Measurements from ENCODE around the gene FSTL4. TPM values are rescaled to one million over a fixed set of nuclear protein-coding genes. Genes with fewer than 3 reads are reported as not detected.

FSTL4 gene
- total RNA-seq, 1 experiment from 2014 or later = not detected

DNA sequence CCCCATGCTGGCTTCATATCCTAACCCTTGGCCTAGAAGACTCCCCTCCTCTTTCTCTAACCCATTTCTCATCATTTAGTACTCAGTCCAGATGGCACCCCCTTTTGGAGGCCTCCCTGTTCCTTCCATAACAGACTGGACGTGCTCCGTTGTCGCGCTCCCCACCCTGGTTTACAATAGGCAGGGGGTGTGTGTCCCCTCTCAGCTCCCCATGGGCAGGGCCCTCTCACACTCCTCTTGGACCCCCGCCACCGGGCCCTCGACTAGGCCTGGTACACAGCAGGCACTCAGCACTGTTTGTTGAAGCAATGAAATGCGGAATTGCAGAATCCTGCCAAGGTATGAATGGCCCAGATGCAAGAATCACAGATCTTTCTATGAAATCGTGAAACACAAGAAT is 227.4 kb downstream of the FSTL4 start:
- no peaks in the 10 kb centered on the region for H4K20me1 ChIP-seq (ENCODE audit: insufficient read depth)
- no peaks in the 10 kb centered on the region for H3K9me3 ChIP-seq (ENCODE audit: insufficient read depth, low read depth)
- H3K4me3 ChIP-seq = no peak overlapping the region
- H3K79me2 ChIP-seq (ENCODE audit: low read depth) = no peaks in the 10 kb centered on the region
- DNase-seq = no peak
- no TSS peak for BruUV-seq (replicated peaks)
- TF ChIP-seq, protein P1, sequence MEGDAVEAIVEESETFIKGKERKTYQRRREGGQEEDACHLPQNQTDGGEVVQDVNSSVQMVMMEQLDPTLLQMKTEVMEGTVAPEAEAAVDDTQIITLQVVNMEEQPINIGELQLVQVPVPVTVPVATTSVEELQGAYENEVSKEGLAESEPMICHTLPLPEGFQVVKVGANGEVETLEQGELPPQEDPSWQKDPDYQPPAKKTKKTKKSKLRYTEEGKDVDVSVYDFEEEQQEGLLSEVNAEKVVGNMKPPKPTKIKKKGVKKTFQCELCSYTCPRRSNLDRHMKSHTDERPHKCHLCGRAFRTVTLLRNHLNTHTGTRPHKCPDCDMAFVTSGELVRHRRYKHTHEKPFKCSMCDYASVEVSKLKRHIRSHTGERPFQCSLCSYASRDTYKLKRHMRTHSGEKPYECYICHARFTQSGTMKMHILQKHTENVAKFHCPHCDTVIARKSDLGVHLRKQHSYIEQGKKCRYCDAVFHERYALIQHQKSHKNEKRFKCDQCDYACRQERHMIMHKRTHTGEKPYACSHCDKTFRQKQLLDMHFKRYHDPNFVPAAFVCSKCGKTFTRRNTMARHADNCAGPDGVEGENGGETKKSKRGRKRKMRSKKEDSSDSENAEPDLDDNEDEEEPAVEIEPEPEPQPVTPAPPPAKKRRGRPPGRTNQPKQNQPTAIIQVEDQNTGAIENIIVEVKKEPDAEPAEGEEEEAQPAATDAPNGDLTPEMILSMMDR (conservative IDR thresholded peaks at IDR 0.05) = no peak
- no peak for TF ChIP-seq EZH2 (IDR thresholded peaks at IDR 0.05; ENCODE audit: low read depth)
- no peaks in the 10 kb centered on the region for H3K9me2 ChIP-seq (ENCODE audit: insufficient read depth)
- H3K27ac ChIP-seq = no peak overlapping the region
- H3F3A ChIP-seq (ENCODE audit: insufficient read depth, low read depth) = no peaks in the 10 kb centered on the region
- no peak overlapping the region for H2AFZ ChIP-seq
- H3K4me1 ChIP-seq (replicated peaks; ENCODE audit: insufficient read depth) = no peaks in the 10 kb centered on the region
- intact Hi-C loops (cut with micrococcal nuclease; ENCODE audit: unreplicated experiment) = no loop called here
- no peaks in the 10 kb centered on the region for H3K36me3 ChIP-seq (ENCODE audit: low read depth)
- CTCF ChIA-PET = no interaction called here
- H3K27me3 ChIP-seq (ENCODE audit: insufficient read depth, low read depth) = no peaks in the 10 kb centered on the region
- H3K4me2 ChIP-seq = no peak overlapping the region
- POLR2A ChIA-PET (ENCODE audit: unreplicated experiment) = no interaction called here

DNA sequence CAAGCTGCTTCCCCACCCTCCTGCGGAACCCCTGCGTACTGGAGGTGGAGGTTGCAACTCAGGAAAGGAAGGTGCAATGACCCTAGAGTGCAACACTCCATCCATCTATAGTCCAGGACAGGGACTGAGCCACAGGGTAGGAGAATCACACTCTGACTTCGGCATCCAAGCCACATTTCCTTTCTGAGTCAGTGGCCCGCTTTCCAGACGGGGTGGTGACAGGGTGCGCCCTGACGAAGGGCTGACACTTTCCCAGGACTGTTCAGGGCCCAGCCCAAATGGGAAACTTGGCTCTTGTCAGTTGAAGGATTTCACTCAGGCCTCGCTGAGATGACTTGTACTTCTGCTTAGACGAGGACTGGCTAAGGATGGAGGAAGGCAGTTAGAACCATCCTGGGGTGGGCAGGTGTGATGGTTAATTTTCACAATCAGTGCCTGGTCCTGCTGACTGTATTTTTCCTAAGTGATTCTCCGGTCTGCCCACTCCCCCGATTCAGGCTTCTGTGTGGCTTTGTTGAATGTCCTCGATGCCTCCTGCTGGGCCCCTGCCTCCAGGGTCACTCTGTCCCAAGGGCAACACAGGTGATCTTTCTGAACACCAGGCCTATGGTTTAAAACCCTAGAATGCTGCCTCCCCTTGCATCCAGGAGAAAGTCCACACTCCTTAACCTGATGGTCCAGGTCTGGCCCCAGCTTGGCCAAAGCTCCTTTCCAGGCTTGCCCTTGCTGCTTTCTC is 228.1 kb downstream of the FSTL4 start:
- POLR2A ChIA-PET (ENCODE audit: unreplicated experiment) = no interaction called here

DNA sequence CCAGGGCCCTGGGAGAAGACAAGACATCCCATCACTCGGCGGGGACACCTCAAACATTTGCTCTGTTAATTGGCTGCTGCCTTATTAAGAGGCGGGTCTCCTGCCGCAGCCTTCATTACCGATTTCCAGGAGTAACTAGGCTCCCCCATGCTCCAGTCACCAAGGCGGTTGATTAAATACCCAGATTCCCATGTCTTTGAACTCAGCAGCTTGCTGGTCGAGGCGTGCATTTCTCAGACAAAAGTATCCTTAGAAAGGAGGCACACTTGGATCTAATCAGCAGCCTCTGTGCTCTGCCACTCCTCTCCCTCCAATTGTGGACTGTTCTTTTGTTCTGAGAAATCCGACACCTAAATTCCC is 228.8 kb downstream of the FSTL4 start:
- H3K9me3 ChIP-seq (ENCODE audit: insufficient read depth, low read depth) = no peaks in the 10 kb centered on the region
- CTCF ChIA-PET = no interaction called here
- no peaks in the 10 kb centered on the region for H3K27me3 ChIP-seq (ENCODE audit: insufficient read depth, low read depth)
- H3K9me2 ChIP-seq (ENCODE audit: insufficient read depth) = no peaks in the 10 kb centered on the region
- no peak for DNase-seq
- no peak overlapping the region for H3K4me2 ChIP-seq
- no peak overlapping the region for H2AFZ ChIP-seq
- no peaks in the 10 kb centered on the region for H3K36me3 ChIP-seq (ENCODE audit: low read depth)
- H3K4me3 ChIP-seq = no peak overlapping the region
- H3F3A ChIP-seq (ENCODE audit: insufficient read depth, low read depth) = no peaks in the 10 kb centered on the region
- no peaks in the 10 kb centered on the region for H4K20me1 ChIP-seq (ENCODE audit: insufficient read depth)
- intact Hi-C loops (cut with micrococcal nuclease; ENCODE audit: unreplicated experiment) = no loop called here
- TF ChIP-seq EZH2 (IDR thresholded peaks at IDR 0.05; ENCODE audit: low read depth) = no peak
- TF ChIP-seq, protein P1 (conservative IDR thresholded peaks at IDR 0.05) = no peak
- H3K79me2 ChIP-seq (ENCODE audit: low read depth) = no peaks in the 10 kb centered on the region
- POLR2A ChIA-PET (ENCODE audit: unreplicated experiment) = no interaction called here
- no TSS peak for BruUV-seq (replicated peaks)
- no peak overlapping the region for H3K27ac ChIP-seq
- H3K4me1 ChIP-seq (replicated peaks; ENCODE audit: insufficient read depth) = no peaks in the 10 kb centered on the region

More for the DNA sequence above, 228.1 kb downstream of the FSTL4 start:
- Histone ChIP-seq H3K79me2 (ENCODE audit: low read depth) (no peaks in the 10 kb centered on the region), H3K4me2 (no peak overlapping the region), H3K9me2 (ENCODE audit: insufficient read depth) (no peaks in the 10 kb centered on the region), H3K36me3 (ENCODE audit: low read depth) (no peaks in the 10 kb centered on the region), H3K27me3 (ENCODE audit: insufficient read depth, low read depth) (no peaks in the 10 kb centered on the region), H3F3A (ENCODE audit: insufficient read depth, low read depth) (no peaks in the 10 kb centered on the region), H3K4me1 (replicated peaks; ENCODE audit: insufficient read depth) (no peaks in the 10 kb centered on the region), H3K4me3 (no peak overlapping the region), H4K20me1 (ENCODE audit: insufficient read depth) (no peaks in the 10 kb centered on the region), H3K9me3 (ENCODE audit: insufficient read depth, low read depth) (no peaks in the 10 kb centered on the region), H2AFZ (no peak overlapping the region), H3K27ac (no peak overlapping the region)
- no TSS peak for BruUV-seq (replicated peaks)
- intact Hi-C loops (cut with micrococcal nuclease; ENCODE audit: unreplicated experiment) = no loop called here
- DNase-seq = no peak
- CTCF ChIA-PET = no interaction called here
- no peak for TF ChIP-seq EZH2 (IDR thresholded peaks at IDR 0.05; ENCODE audit: low read depth)
- TF ChIP-seq, protein P1 (conservative IDR thresholded peaks at IDR 0.05) = no peak
